Body of pancreas (tissue), 4 donors: ENCODE data around the gene TNS3.

Source experiments
- CTCF ChIP-seq, 7 experiments: fragments of 450-650 bp in 4 of 7; fragments of 200-600 bp in 3 of 7; sonication (generic) in 3 of 7; IDR thresholded peaks; one replicate each; pipeline ENCODE4 v1.5.1; 2016 to 2019; ENCODE audit warnings: antibody characterized with exemption in 7 of 7
- POLR2A ChIP-seq, 3 donors: fragments of 450-650 bp; IDR thresholded peaks; one replicate each; pipeline ENCODE4 v1.6.1; 2016; ENCODE audit warnings: antibody characterized with exemption in 3 of 3, mild to moderate bottlenecking in 2 of 3

- TF ChIP-seq CTCF (IDR thresholded peaks at IDR 0.05) (no peak), POLR2A (IDR thresholded peaks at IDR 0.05) (no peak)
Measured at GRCh38 chr7:47423196-47423595, 158.7 kb downstream of the TNS3 start.
